H1 (cell line): ENCODE measurements around the gene BMERB1. TPM values are rescaled to one million over a fixed set of nuclear protein-coding genes. Genes with fewer than 3 reads are reported as not detected.

Source experiments
- CTCF ChIA-PET: fragments of 300-600 bp; sonication (Branson Sonifier 250); formaldehyde crosslinking; loops from one replicate; lab custom pipeline; 2021; ENCODE audit not compliant: partially characterized antibody; lab: Charles Lee
- POLR2A ChIA-PET: fragments of 300-600 bp; sonication (Branson Sonifier 250); formaldehyde crosslinking; loops from one replicate; lab custom pipeline; 2021; ENCODE audit warnings: inconsistent platforms; ENCODE audit not compliant: partially characterized antibody; lab: Charles Lee
- DNase-seq, 2 experiments: peaks; one replicate each; pipeline versions ENCODE4 v3.0.0 to v3.0.0-alpha.2; 2010 to 2022; ENCODE audit warnings: low spot score in 2 of 2, low read depth in 1 of 2, mixed read lengths in 1 of 2
- FAIRE-seq: peaks from 2 replicates; lab custom pipeline; 2011; peaks lifted over from hg19 to GRCh38; lab: Jason Lieb, UNC
- H2AFZ ChIP-seq: 2 replicates; pipeline ENCODE4 v1.8.1; 2012; ENCODE audit warnings: low read length, inconsistent platforms
- H2AK5ac ChIP-seq: 2 replicates; pipeline ENCODE4 v1.6.1; 2013; ENCODE audit warnings: low read depth, low read length
- H2BK120ac ChIP-seq: replicated peaks from 2 replicates; pipeline ENCODE3; 2013; ENCODE audit warnings: low read depth, low read length, inconsistent platforms
- H2BK12ac ChIP-seq: 2 replicates; pipeline ENCODE4 v1.6.1; 2013; ENCODE audit warnings: low read depth, low read length
- H2BK15ac ChIP-seq: 2 replicates; pipeline ENCODE4 v1.6.1; 2013; ENCODE audit warnings: low read length
- H2BK20ac ChIP-seq: 2 replicates; pipeline ENCODE4 v1.6.1; 2013; ENCODE audit warnings: low read length
- H2BK5ac ChIP-seq: 2 replicates; pipeline ENCODE4 v1.6.1; 2013; ENCODE audit warnings: low read depth, low read length
- H3K14ac ChIP-seq: 2 replicates; pipeline ENCODE4 v1.6.1; 2013; ENCODE audit warnings: inconsistent platforms; ENCODE audit not compliant: insufficient read length
- H3K18ac ChIP-seq: 2 replicates; pipeline ENCODE4 v1.6.1; 2013; ENCODE audit warnings: low read length; ENCODE audit errors: extremely low read depth
- H3K23ac ChIP-seq: 2 replicates; pipeline ENCODE4 v1.6.1; 2013; ENCODE audit warnings: inconsistent platforms; ENCODE audit not compliant: insufficient read length
- H3K23me2 ChIP-seq: 2 replicates; pipeline ENCODE4 v1.6.1; 2013; ENCODE audit warnings: low read depth, low read length
- H3K27ac ChIP-seq: 2 replicates; pipeline ENCODE4 v1.6.1; 2011; ENCODE audit warnings: low read depth, low read length, inconsistent platforms
- H3K27me3 ChIP-seq, 4 experiments: replicated peaks in 1 of 4; 1 replicate in 1 of 4; 2 replicates in 3 of 4; pipeline versions ENCODE4 v1.6.1 to v1.8.1; 2011 to 2013; ENCODE audit warnings: low read length in 3 of 4, mild to moderate bottlenecking in 3 of 4, inconsistent platforms in 2 of 4, mixed read lengths in 2 of 4, moderate library complexity in 1 of 4; ENCODE audit not compliant: control insufficient read depth in 3 of 4, insufficient read depth in 3 of 4; ENCODE audit errors: extremely low read depth in 1 of 4
- H3K36me3 ChIP-seq, 4 experiments: 2 replicates each; pipeline versions ENCODE4 v1.6.1 to v1.8.1; 2011 to 2013; ENCODE audit warnings: mild to moderate bottlenecking in 4 of 4, low read length in 3 of 4, moderate library complexity in 2 of 4, control low read depth in 1 of 4, inconsistent platforms in 1 of 4; ENCODE audit not compliant: insufficient read depth in 4 of 4, control insufficient read depth in 2 of 4
- H3K4ac ChIP-seq: replicated peaks from 2 replicates; pipeline ENCODE3; 2013; ENCODE audit warnings: low read length, low read depth, mixed read lengths, inconsistent platforms; ENCODE audit not compliant: insufficient read length
- H3K4me1 ChIP-seq, 4 experiments: replicated peaks in 1 of 4; 1 replicate in 1 of 4; 2 replicates in 3 of 4; pipeline versions ENCODE4 v1.6.1 to v1.8.1; 2011 to 2013; ENCODE audit warnings: low read length in 3 of 4, inconsistent platforms in 2 of 4, mixed read lengths in 1 of 4; ENCODE audit not compliant: insufficient read depth in 4 of 4, control insufficient read depth in 3 of 4
- H3K4me2 ChIP-seq, 2 experiments: 2 replicates each; pipeline versions ENCODE4 v1.6.1 to v1.8.1; 2011 to 2013; ENCODE audit warnings: low read depth in 2 of 2, low read length in 2 of 2, control low read depth in 1 of 2, inconsistent platforms in 1 of 2, mild to moderate bottlenecking in 1 of 2; ENCODE audit not compliant: insufficient read depth in 1 of 2
- H3K4me3 ChIP-seq, 4 experiments: fragments of 200-600, 300-600 bp in 1 of 4; sonication (generic), shearing (Covaris generic), sonication (Bioruptor Twin) in 1 of 4; 2 replicates each; pipeline versions ENCODE4 v1.5.1 to v1.8.1; 2011 to 2016; ENCODE audit warnings: low read length in 4 of 4, low read depth in 3 of 4, control low read depth in 2 of 4, inconsistent platforms in 2 of 4, mild to moderate bottlenecking in 2 of 4, mixed read lengths in 1 of 4, moderate library complexity in 1 of 4; ENCODE audit not compliant: insufficient read depth in 2 of 4; ENCODE audit errors: extremely low read depth in 1 of 4
- H3K56ac ChIP-seq: replicated peaks from 2 replicates; pipeline ENCODE3; 2013; ENCODE audit warnings: low read depth, mild to moderate bottlenecking, mixed read lengths, low read length, inconsistent platforms; ENCODE audit not compliant: insufficient read length
- H3K79me1 ChIP-seq: 2 replicates; pipeline ENCODE4 v1.6.1; 2013; ENCODE audit warnings: low read depth, low read length, control low read depth
- H3K79me2 ChIP-seq, 2 experiments: 2 replicates each; pipeline versions ENCODE4 v1.6.1 to v1.8.1; 2012 to 2013; ENCODE audit warnings: low read length in 2 of 2, mild to moderate bottlenecking in 2 of 2, inconsistent platforms in 1 of 2; ENCODE audit not compliant: insufficient read depth in 2 of 2, control insufficient read depth in 1 of 2
- H3K9ac ChIP-seq, 4 experiments: replicated peaks in 1 of 4; 1 replicate in 1 of 4; 2 replicates in 3 of 4; pipeline versions ENCODE4 v1.6.1 to v1.8.1; 2011 to 2013; ENCODE audit warnings: low read depth in 3 of 4, low read length in 3 of 4, control low read depth in 2 of 4, mild to moderate bottlenecking in 2 of 4, moderate library complexity in 2 of 4, inconsistent platforms in 1 of 4; ENCODE audit errors: extremely low read depth in 1 of 4
- H3K9me3 ChIP-seq, 2 experiments: 2 replicates each; pipeline versions ENCODE4 v1.6.1 to v1.8.1; 2012 to 2013; ENCODE audit warnings: mild to moderate bottlenecking in 2 of 2, moderate library complexity in 2 of 2, control low read depth in 1 of 2, inconsistent platforms in 1 of 2, low read depth in 1 of 2, low read length in 1 of 2, mixed read lengths in 1 of 2; ENCODE audit not compliant: insufficient read depth in 2 of 2
- H4K20me1 ChIP-seq, 2 experiments: replicated peaks in 1 of 2; 2 replicates each; pipeline versions ENCODE3 to v1.8.1; 2011 to 2013; ENCODE audit warnings: inconsistent platforms in 2 of 2, low read length in 2 of 2, mild to moderate bottlenecking in 1 of 2; ENCODE audit not compliant: insufficient read depth in 2 of 2, control insufficient read depth in 1 of 2
- H4K5ac ChIP-seq: 2 replicates; pipeline ENCODE4 v1.6.1; 2013; ENCODE audit warnings: low read length, low read depth, mixed read lengths, inconsistent platforms; ENCODE audit not compliant: insufficient read length
- H4K8ac ChIP-seq: 2 replicates; pipeline ENCODE4 v1.8.0; 2013; ENCODE audit warnings: mild to moderate bottlenecking, moderate library complexity, low read length, inconsistent platforms; ENCODE audit not compliant: insufficient read depth; ENCODE audit errors: extremely low read depth
- H4K91ac ChIP-seq: replicated peaks from 2 replicates; pipeline ENCODE3; 2013; ENCODE audit warnings: low read length, mixed read lengths, inconsistent platforms; ENCODE audit not compliant: insufficient read length
- HDAC2 ChIP-seq, 2 experiments: fragments of 300-600 bp in 1 of 2; sonication (generic) in 1 of 2; IDR thresholded peaks; 2 replicates each; pipeline ENCODE4 v1.6.1; 2011 to 2012; ENCODE audit warnings: low read depth in 2 of 2, low read length in 2 of 2, mild to moderate bottlenecking in 2 of 2, moderate library complexity in 2 of 2, borderline replicate concordance in 1 of 2, inconsistent platforms in 1 of 2
- SIRT6 ChIP-seq: IDR thresholded peaks from one replicate; pipeline ENCODE4 v1.7.1; 2012; ENCODE audit warnings: low read length, inconsistent platforms
- SP1 ChIP-seq: IDR thresholded peaks from 2 replicates; pipeline ENCODE4 v1.6.1; 2011; ENCODE audit warnings: low read depth, low read length
- SP4 ChIP-seq: IDR thresholded peaks from 2 replicates; pipeline ENCODE4 v1.6.1; 2012; ENCODE audit warnings: low read length, inconsistent platforms
- TEAD4 ChIP-seq: IDR thresholded peaks from 2 replicates; pipeline ENCODE4 v1.6.1; 2012; ENCODE audit warnings: low read depth, low read length, inconsistent platforms, mixed read lengths
- WGBS, 2 experiments: shearing (Covaris generic) in 1 of 2; methylation state at CpG; one replicate each; pipeline versions ENCODE4 v1.1.6 to v1.1.7; 2013 to 2015; ENCODE audit warnings: low lambda C conversion rate in 2 of 2, mixed read lengths in 2 of 2, inconsistent platforms in 1 of 2, low coverage in 1 of 2, missing lambda C conversion rate in 1 of 2; ENCODE audit not compliant: insufficient replicate concordance in 2 of 2, insufficient coverage in 1 of 2, insufficient read length in 1 of 2; ENCODE audit errors: extremely low coverage in 1 of 2, missing lambda C conversion rate in 1 of 2; 5-methylcytosine and 5-hydroxymethylcytosine counted together
- polyA plus RNA-seq, 7 experiments: library from polyadenylated mRNA; depleted of rRNA in 3 of 7; stranded (reverse) in 5 of 7; unstranded in 2 of 7; fragments of >200 nt in 5 of 7; fragments of 200-250 nt in 2 of 7; gene quantifications; 1 replicate in 5 of 7; 2 replicates in 1 of 7; 4 replicates in 1 of 7; pipeline versions ENCODE4 v1.2.1 to v1.2.3, GENCODE V29; 2011 to 2013; ENCODE audit warnings: missing spikeins in 2 of 7, mixed read lengths in 2 of 7
- total RNA-seq: library from RNA; stranded (reverse); fragmentation: NEBNext Ultra II Directional; extraction: Animal tissue kit (Norgen Biotek cat#: 25700); gene quantifications from 2 replicates; pipeline ENCODE4 v1.2.1, GENCODE V29; 2021

Gene BMERB1
- total and polyA plus RNA-seq, 2 of the 8 experiments (the other 6 are each of a cell fraction or from before 2014, with no cell fraction given): 23.5 to 27.1 TPM

DNA sequence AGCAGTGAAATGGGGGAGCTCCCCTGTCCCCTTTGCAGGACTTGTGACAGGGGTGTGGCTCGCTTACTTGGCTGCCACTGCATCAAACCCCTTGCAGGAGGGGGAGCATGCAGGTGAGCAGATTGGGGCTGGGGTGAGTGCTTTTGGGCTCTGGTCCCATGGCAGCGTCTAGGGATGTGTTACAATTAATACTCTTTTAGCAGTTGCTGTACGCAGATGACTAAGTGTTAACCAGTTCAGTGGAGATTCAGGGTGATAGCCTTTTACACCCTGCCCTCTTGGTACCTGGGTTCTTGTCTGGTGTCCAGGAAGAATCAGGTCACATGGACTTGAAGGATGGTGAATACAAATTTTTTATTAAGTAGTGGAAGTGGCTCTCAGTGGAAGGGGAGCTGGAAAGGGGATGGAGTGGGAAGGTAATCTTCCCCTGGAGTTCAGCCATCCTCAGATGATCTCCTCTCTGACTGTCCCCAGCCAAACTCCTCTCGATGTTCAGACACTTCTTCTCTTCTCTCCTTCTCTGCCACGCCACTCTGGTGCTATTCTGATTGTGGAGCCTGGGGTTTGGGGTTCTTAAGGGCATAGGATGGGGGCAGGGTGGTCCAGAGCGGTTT, 108.5 kb downstream of the BMERB1 start:
- Histone ChIP-seq H3K9ac (no peak overlapping the region), H3K4me1 (peaks cover 0 to 17% (median 9%) of the 10 kb centered on the region in 4 experiments; a peak in 5 of 7 replicates), H4K91ac (no peak overlapping the region), H3K14ac (no peak overlapping the region), H3K23ac (no peak overlapping the region), H4K8ac (no peak overlapping the region), H2BK120ac (no peak overlapping the region), H3K4me2 (no peak overlapping the region), H2BK5ac (no peak overlapping the region; the same call in 1 of the 2 replicates), H3K4me3 (no peak overlapping the region), H2BK20ac (no peak overlapping the region), H4K5ac (peak overlapping the region; percentile 10), H3K27ac (no peak overlapping the region), H3K23me2 (no peaks in the 10 kb centered on the region), H2BK12ac (0 out of 2 replicates have a peak overlapping the region, but pooled peaks have one; percentile 50), H3K9me3 (peaks cover 7 to 13% of the 10 kb centered on the region in 2 experiments; a peak in 3 of 4 replicates), H3K27me3 (no peaks in the 10 kb centered on the region), H2AFZ (no peak overlapping the region), H3K18ac (peak overlapping the region; percentile 32; the same call in 1 of the 2 replicates), H2AK5ac (peak overlapping the region; percentile 5; the same call in 1 of the 2 replicates), H3K36me3 (no peaks in the 10 kb centered on the region; a peak in 1 of 8 replicates), H3K79me2 (peaks cover 0 to 3% of the 10 kb centered on the region in 2 experiments; a peak in 1 of 4 replicates), H4K20me1 (no peaks in the 10 kb centered on the region), H2BK15ac (no peak overlapping the region), H3K79me1 (no peaks in the 10 kb centered on the region), H3K4ac (no peak overlapping the region), H3K56ac (no peak overlapping the region)
- TF ChIP-seq SIRT6 (no peak), SP1 (no peak), HDAC2 (IDR thresholded peaks at IDR 0.05; ENCODE audit: borderline replicate concordance in 1 of 2, low read depth in 2 of 2, low read length in 2 of 2) (no peak), TEAD4 (no peak), SP4 (no peak)
- 82% methylated on average over 6 of the region's 6 CpGs; no CpG with 5 or more reads in 1 of the 2 experiments for WGBS, 2 experiments
- CTCF ChIA-PET: interaction anchor here (0.8 to 1.3 kb wide), 2 partner anchors 8 to 16 kb away, joined by 4 to 16 read pairs; no protein-coding TSS in a partner anchor
- DNase-seq (no peak), FAIRE-seq (no peak)
- POLR2A ChIA-PET: interaction anchor here (0.6 to 1.3 kb wide), 4 partner anchors 8 to 140 kb away, joined by 3 to 4 read pairs (median 4); no protein-coding TSS in a partner anchor
